GM21526 (cell line): Measurements from ENCODE around the gene RMRP.
"Not testable (repeated sequence)": the region's sequence is repeated elsewhere in the genome, so short reads cannot be mapped to it uniquely, and the experiment has no call there.

Experiments
- ATAC-seq: cut with Tn5 transposase; IDR thresholded peaks from one replicate; pipeline ENCODE4 v1.9.1; 2021; ENCODE audit warnings: moderate library complexity; ENCODE audit not compliant: unreplicated experiment, low FRiP score

Gene RMRP

DNA sequence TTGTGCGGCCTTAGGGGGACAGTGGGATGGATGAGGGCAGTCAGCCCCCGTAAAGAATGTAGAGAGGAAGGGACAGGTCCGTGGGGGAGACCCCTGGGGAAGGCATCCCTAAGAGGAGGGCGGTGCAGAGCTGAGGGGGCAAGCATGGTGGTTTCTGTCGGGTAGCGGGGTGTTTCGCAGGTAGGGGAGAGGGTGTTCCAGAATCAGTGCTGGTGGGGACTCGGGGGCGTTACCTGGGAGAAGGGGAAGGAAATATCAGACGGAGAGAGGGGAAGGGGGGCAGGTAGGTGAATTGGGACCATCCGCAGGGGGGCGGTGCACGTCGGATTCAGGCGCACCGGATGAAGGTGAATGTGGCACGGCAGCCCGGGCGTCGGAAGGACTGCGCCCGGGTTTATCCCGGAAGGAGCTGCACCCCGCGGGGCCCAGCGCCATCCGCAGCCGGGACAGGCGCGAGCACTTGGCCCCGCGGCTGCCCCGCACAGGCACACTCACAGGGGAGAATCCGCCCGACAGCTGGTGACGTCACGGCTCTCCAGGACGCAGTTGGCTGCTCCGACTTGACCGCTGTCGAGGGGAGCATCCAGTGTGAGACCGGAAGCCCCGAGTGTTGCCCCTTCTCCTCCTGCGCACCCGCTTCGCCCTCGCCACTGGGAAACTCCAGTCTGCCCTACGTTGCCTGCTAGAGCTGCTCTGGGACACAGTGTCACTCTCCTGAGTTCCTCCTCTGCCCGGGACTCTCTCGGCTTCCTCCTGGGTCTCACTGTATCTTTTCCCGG is 40.9 kb downstream of the RMRP start:
- ATAC-seq: no peak

GRCh38 chr9:35615981-35616680 is 41.7 kb downstream of the RMRP start:
- ATAC-seq: no peak

DNA sequence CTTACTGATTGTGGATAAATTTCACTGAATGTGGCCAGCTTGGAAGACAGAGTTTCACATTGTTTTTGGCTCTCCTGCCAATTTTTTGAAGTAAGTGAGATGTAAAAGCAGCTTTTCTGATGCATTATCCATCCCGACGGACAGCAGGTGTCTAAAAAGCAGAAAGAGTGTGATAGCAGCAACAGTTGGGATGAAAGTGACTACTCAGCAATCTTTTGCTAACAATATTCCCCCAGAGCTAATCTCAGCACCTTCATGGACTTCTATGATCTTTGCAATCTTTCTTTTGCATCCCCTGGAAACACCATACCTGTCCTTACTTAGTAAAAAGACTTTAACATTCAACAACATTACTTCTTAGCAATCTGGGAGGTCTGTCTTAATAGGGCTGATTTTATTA is 45.0 kb downstream of the RMRP start:
- ATAC-seq: no peak

- not testable (repeated sequence) for ATAC-seq
These were observed 45.8 kb downstream of the RMRP start for GRCh38 chr9:35612066-35612465.

- ATAC-seq: no peak
These were observed 46.5 kb downstream of the RMRP start for GRCh38 chr9:35611230-35611797.

DNA sequence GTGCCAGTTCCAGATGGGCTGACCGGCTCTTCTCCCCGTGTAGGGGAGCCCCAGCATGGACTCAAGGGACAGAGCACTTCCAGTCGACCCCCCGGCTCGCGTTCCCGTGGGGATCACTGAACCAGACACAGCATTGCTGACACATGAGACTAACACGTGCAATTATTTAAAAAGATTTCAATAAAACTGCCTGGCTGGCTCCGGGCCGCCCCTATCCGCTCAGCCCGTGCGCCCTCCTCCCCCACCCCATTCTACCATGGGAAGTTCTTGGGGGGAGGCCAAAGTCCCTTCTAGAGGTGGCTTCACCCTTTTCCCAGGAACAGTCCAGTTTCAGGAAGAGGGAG is 48.0 kb downstream of the RMRP start:
- ATAC-seq: no peak

DNA sequence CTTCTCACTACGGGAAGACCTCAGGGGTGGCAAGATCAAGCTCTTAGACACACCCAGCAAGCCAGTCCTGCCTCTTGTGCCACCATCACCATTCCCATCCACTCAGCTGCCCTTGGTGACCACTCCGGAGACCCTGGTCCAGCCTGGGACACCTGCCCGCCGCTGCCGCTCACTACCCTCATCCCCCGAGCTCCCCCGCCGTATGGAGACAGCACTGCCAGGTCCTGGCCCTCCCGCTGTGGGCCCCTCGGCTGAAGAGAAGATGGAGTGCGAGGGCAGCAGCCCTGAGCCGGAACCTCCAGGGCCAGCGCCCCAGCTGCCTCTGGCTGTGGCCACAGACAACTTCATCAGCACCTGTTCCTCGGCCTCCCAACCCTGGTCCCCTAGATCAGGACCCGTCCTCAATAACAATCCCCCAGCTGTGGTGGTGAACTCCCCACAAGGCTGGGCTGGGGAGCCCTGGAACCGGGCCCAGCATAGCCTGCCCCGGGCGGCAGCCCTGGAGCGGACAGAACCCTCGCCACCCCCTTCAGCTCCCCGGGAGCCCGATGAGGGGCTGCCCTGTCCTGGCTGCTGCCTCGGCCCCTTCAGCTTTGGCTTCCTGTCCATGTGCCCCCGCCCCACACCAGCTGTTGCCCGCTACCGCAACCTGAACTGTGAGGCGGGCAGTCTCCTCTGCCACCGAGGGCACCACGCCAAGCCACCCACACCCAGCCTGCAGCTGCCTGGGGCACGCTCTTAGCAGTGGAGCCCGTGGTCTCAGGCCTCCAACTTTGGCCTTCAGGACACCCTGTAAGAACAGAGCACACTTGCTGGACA is 48.6 kb downstream of the RMRP start:
- ATAC-seq: no peak

DNA sequence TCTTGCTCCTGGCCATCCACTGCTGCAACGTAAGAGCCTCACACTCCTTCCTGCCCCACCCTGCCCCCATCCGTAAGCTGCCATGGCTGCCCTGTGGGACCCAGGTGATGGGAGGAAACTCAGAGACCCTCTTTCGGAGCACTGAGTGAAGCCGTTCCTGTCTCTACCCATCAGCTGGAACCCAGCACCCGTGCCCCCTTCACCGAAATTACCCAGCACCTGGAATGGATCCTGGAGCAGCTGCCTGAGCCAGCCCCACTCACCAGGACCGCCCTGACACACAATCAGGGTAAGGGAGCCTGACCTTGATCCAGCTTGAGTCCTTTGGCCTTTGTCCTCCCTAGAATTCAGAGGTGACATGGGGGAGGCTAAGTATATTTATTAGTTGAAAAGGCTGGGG is 49.6 kb downstream of the RMRP start:
- no peak for ATAC-seq
